ENCODE results near the gene BRMS1L. TPM values are rescaled to one million over a fixed set of nuclear protein-coding genes. Genes with fewer than 3 reads are reported as not detected.

BRMS1L gene
- polyA plus RNA-seq, 1 of the 3 experiments (the other 2 are of a cell fraction) = 7.1 TPM

- TF ChIP-seq ZBTB33 (IDR thresholded peaks at IDR 0.05; ENCODE audit: borderline replicate concordance, low read depth) (no peak), GATA2 (CRISPR knock-in tag; IDR thresholded peaks at IDR 0.05) (no peak), SIN3A (IDR thresholded peaks at IDR 0.05; ENCODE audit: borderline replicate concordance, low read depth, low read length) (no peak)
Measured at GRCh38 chr14:35806006-35806907, 19.9 kb upstream of the BRMS1L start (continued).

DNA sequence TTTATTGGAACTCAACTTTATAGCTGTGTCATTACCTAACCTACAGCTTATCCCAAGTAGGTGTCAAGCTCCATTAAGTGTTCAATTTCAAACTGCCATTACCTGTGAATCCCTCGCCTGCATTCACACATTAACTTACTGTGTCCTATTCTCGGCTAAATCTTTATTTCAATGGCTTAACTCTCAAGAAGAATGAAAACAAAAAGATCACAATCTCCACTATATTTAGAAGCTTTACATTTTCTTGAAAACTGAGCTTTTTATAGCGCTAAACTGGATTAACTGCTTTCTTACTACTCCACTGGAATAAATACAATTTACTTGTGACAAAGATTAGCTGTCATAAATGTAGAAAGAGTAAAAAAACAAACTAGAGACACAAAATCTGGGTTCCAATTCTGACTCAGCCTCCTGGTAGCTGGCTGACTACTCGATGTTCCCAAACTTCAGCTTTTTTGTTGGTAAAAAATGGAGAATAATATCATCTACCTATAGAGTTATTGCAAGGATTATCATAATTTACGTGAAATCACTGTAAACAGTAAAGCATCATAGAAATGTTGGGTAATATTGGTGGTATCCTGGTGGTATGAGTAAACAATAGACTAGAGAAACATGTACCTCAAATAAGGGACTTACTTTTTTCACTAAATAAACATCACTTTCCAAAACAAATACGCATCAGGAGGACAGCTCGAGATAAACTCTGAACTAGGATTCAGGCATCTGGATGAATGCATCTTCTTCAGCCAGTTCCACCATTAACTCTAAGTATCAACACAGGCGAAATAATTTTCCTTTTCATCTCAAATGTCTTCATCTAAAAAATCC, 18.8 kb upstream of the BRMS1L start:
- Histone ChIP-seq H2AFZ (ENCODE audit: low read depth) (peak overlapping the region; percentile 92; the same call in 1 of the 2 replicates), H3K4me1 (ENCODE audit: control insufficient read depth in 1 of 2, insufficient read depth in 2 of 2, low read depth in 1 of 2, low read length in 1 of 2) (peaks cover 2 to 10% of the 10 kb centered on the region in 2 experiments; a peak in 2 of 4 replicates), H3K4me3 (ENCODE audit: low read depth in 2 of 2, low read length in 1 of 2) (peak overlapping the region; percentile 70 to 98; a peak in 3 of 4 replicates), H3K36me3 (replicated peaks in 1 of 2; ENCODE audit: control insufficient read depth in 1 of 2, insufficient read depth in 2 of 2, low read length in 1 of 2) (no peaks in the 10 kb centered on the region), H3K9me3 (no peaks in the 10 kb centered on the region), H3F3A (replicated peaks; ENCODE audit: insufficient read depth) (peaks cover 15% of the 10 kb centered on the region), H3K27ac (ENCODE audit: low read depth in 2 of 2, low read length in 1 of 2) (no peak overlapping the region), H3K9me2 (no peaks in the 10 kb centered on the region), H3K27me3 (ENCODE audit: insufficient read depth) (no peaks in the 10 kb centered on the region), H4K20me1 (ENCODE audit: insufficient read depth) (no peaks in the 10 kb centered on the region; the same call in 1 of the 2 replicates), H3K4me2 (peak overlapping the region; percentile 76), H3K9ac (no peak overlapping the region), H3K79me2 (ENCODE audit: insufficient read depth) (peaks cover 51% of the 10 kb centered on the region)
- no peak for DNase-seq
- TF ChIP-seq, protein P1, sequence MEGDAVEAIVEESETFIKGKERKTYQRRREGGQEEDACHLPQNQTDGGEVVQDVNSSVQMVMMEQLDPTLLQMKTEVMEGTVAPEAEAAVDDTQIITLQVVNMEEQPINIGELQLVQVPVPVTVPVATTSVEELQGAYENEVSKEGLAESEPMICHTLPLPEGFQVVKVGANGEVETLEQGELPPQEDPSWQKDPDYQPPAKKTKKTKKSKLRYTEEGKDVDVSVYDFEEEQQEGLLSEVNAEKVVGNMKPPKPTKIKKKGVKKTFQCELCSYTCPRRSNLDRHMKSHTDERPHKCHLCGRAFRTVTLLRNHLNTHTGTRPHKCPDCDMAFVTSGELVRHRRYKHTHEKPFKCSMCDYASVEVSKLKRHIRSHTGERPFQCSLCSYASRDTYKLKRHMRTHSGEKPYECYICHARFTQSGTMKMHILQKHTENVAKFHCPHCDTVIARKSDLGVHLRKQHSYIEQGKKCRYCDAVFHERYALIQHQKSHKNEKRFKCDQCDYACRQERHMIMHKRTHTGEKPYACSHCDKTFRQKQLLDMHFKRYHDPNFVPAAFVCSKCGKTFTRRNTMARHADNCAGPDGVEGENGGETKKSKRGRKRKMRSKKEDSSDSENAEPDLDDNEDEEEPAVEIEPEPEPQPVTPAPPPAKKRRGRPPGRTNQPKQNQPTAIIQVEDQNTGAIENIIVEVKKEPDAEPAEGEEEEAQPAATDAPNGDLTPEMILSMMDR (IDR thresholded peaks at IDR 0.05) = no peak
- TF ChIP-seq FOXM1 (IDR thresholded peaks at IDR 0.05; ENCODE audit: low read depth) = no peak
- no peak for TF ChIP-seq EP300 (IDR thresholded peaks at IDR 0.05; ENCODE audit: borderline replicate concordance in 1 of 2, low read depth in 1 of 2, low read length in 1 of 2)
- TF ChIP-seq FOSL2 (IDR thresholded peaks at IDR 0.05; ENCODE audit: borderline replicate concordance, low read depth) = no peak
- no peak for TF ChIP-seq YY1 (IDR thresholded peaks at IDR 0.05; ENCODE audit: low read depth)
- TF ChIP-seq TCF12 (IDR thresholded peaks at IDR 0.05) = no peak
- TF ChIP-seq NRF1 (IDR thresholded peaks at IDR 0.05; ENCODE audit: low read depth, low read length) = no peak
- TF ChIP-seq, protein P2, sequence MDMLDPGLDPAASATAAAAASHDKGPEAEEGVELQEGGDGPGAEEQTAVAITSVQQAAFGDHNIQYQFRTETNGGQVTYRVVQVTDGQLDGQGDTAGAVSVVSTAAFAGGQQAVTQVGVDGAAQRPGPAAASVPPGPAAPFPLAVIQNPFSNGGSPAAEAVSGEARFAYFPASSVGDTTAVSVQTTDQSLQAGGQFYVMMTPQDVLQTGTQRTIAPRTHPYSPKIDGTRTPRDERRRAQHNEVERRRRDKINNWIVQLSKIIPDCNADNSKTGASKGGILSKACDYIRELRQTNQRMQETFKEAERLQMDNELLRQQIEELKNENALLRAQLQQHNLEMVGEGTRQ (IDR thresholded peaks at IDR 0.05; ENCODE audit: borderline replicate concordance, low read depth, low read length) = no peak
- no peak for TF ChIP-seq MEF2A (IDR thresholded peaks at IDR 0.05; ENCODE audit: borderline replicate concordance, low read depth)
- no peak for TF ChIP-seq PBX3 (IDR thresholded peaks at IDR 0.05)
- TF ChIP-seq ELF1 (IDR thresholded peaks at IDR 0.05) = no peak
- TF ChIP-seq JUND (IDR thresholded peaks at IDR 0.05) = no peak
- no peak for TF ChIP-seq TAF1 (IDR thresholded peaks at IDR 0.05; ENCODE audit: borderline replicate concordance, low read depth, low read length)
- no peak for TF ChIP-seq EZH2phosphoT487 (IDR thresholded peaks at IDR 0.05; ENCODE audit: borderline replicate concordance, low read depth)
- TF ChIP-seq FOXJ3 (CRISPR knock-in tag; IDR thresholded peaks at IDR 0.05) = no peak
- TF ChIP-seq SMC3 (IDR thresholded peaks at IDR 0.05; ENCODE audit: low read depth, low read length) = no peak
- ChIA-PET POLR2A (interaction anchor here (0.5 kb wide), 1 partner anchor 19 kb away, joined by 3 read pairs; no protein-coding TSS in a partner anchor), CTCF (interaction anchor here (0.6 to 2.0 kb wide), 4 partner anchors 11 to 35 kb away, joined by 3 to 8 read pairs (median 6); no protein-coding TSS in a partner anchor)
- 57% methylated on average over 8 of the region's 8 CpGs for WGBS (ENCODE audit: low lambda C conversion rate)

Data from SK-N-SH (cell line).